BJ (cell line): ENCODE data around the gene RIT1. TPM values are rescaled to one million over a fixed set of nuclear protein-coding genes. Genes with fewer than 3 reads are reported as not detected.

Experiments used
- CTCF ChIA-PET: fragments of 350-600 bp; formaldehyde crosslinking; extraction: SDS; loops from one replicate; lab custom pipeline; 2021; ENCODE audit warnings: antibody characterized with exemption, inconsistent platforms; lab: Yijun Ruan, JAX
- POLR2A ChIA-PET: fragments of 300-600 bp; sonication (Branson Sonifier 250); formaldehyde crosslinking; extraction: SDS; loops from one replicate; lab custom pipeline; 2021; ENCODE audit warnings: antibody characterized with exemption; lab: Charles Lee
- DNase-seq: peaks from one replicate; pipeline ENCODE4 v3.0.0-alpha.2; 2011; ENCODE audit warnings: low read depth
- H3K27me3 ChIP-seq: 2 replicates; pipeline ENCODE4 v1.6.0; 2011; ENCODE audit warnings: low read length; ENCODE audit not compliant: control insufficient read depth, insufficient read depth
- H3K36me3 ChIP-seq: 2 replicates; pipeline ENCODE4 v1.5.1; 2011; ENCODE audit warnings: low read length; ENCODE audit not compliant: control insufficient read depth, insufficient read depth
- H3K4me3 ChIP-seq: 2 replicates; pipeline ENCODE4 v1.5.1; 2011; ENCODE audit warnings: low read depth, mild to moderate bottlenecking, control low read depth, low read length
- polyA plus RNA-seq: library from polyadenylated mRNA; depleted of rRNA; stranded (reverse); fragments of >200 nt; gene quantifications from 2 replicates; pipeline ENCODE4 v1.2.3, GENCODE V29; 2011
- TF ChIP-seq, protein P1 (sequence below): IDR thresholded peaks from 2 replicates; pipeline ENCODE4 v1.5.1; 2011; ENCODE audit warnings: low read depth, mild to moderate bottlenecking, control low read depth, inconsistent platforms, low read length, moderate library complexity; ENCODE audit not compliant: insufficient read depth

The RIT1 gene
- polyA plus RNA-seq, 1 experiment = 25.8 TPM

DNA sequence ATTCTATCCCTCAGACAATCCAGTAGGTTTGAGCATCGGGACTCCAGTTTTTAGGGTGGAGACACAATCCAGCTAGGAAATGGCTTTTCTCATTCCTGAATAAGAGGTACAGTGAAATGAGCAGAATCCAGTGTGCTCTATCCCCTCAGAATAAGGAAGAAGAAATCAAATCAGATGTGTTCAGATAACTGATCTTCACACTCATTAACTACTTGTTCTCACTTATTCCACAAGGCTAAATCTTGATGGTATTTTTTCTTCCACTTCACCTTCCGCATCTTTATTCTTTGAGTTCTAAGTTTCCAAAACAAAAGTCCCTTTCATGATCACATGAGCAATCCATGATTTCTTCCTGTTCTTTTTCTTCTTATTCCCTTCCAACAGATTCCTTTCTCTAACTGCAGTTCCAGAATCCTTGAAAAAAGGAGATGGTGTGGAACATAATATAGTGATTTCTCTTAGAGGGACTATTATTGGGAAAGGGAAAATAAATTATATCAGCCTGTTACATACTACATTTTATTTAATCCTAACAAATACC, 50.1 kb downstream of the RIT1 start:
- CTCF ChIA-PET = interaction anchor here (1.8 kb wide), 1 partner anchor 11 kb away, joined by 4 read pairs; no protein-coding TSS in a partner anchor
- no peak for DNase-seq

GRCh38 chr1:155859881-155860871, 51.0 kb downstream of the RIT1 start:
- CTCF ChIA-PET = interaction anchor here (0.6 to 1.3 kb wide), 5 partner anchors 9 to 102 kb away, joined by 3 read pairs; no protein-coding TSS in a partner anchor
- DNase-seq = no peak

More for the DNA sequence above, 50.1 kb downstream of the RIT1 start:
- H3K4me3 ChIP-seq = peak overlapping the region; percentile 40
- TF ChIP-seq, protein P1, sequence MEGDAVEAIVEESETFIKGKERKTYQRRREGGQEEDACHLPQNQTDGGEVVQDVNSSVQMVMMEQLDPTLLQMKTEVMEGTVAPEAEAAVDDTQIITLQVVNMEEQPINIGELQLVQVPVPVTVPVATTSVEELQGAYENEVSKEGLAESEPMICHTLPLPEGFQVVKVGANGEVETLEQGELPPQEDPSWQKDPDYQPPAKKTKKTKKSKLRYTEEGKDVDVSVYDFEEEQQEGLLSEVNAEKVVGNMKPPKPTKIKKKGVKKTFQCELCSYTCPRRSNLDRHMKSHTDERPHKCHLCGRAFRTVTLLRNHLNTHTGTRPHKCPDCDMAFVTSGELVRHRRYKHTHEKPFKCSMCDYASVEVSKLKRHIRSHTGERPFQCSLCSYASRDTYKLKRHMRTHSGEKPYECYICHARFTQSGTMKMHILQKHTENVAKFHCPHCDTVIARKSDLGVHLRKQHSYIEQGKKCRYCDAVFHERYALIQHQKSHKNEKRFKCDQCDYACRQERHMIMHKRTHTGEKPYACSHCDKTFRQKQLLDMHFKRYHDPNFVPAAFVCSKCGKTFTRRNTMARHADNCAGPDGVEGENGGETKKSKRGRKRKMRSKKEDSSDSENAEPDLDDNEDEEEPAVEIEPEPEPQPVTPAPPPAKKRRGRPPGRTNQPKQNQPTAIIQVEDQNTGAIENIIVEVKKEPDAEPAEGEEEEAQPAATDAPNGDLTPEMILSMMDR = no peak
- POLR2A ChIA-PET = no interaction called here
- H3K27me3 ChIP-seq = no peaks in the 10 kb centered on the region
- no peaks in the 10 kb centered on the region for H3K36me3 ChIP-seq

GRCh38 chr1:155859234-155859829, 51.8 kb downstream of the RIT1 start, which contains the start of gene SYT11:
Gene SYT11 (plus strand): TSS chr1:155859567. CDS start chr1:155859762, 195 bp downstream.
- TF ChIP-seq, protein P1 = no peak
- no peaks in the 10 kb centered on the region for H3K27me3 ChIP-seq
- ChIA-PET POLR2A (interaction anchor here (0.5 to 1.5 kb wide), 3 partner anchors 8 to 74 kb away, joined by 3 to 9 read pairs (median 3); no protein-coding TSS in a partner anchor), CTCF (interaction anchor here (0.6 to 1.3 kb wide), 5 partner anchors 9 to 103 kb away, joined by 3 read pairs; no protein-coding TSS in a partner anchor)
- DNase-seq = peak; percentile 79
- no peaks in the 10 kb centered on the region; the same call in 1 of the 2 replicates for H3K36me3 ChIP-seq
- peak within 1 kb of the TSS; percentile 40 for H3K4me3 ChIP-seq

More at GRCh38 chr1:155859881-155860871, 51.0 kb downstream of the RIT1 start:
- Histone ChIP-seq H3K36me3 (no peaks in the 10 kb centered on the region; the same call in 1 of the 2 replicates), H3K27me3 (no peaks in the 10 kb centered on the region), H3K4me3 (peak overlapping the region; percentile 40)
- POLR2A ChIA-PET = interaction anchor here (0.5 to 1.5 kb wide), 3 partner anchors 8 to 73 kb away, joined by 3 to 9 read pairs (median 3); no protein-coding TSS in a partner anchor
- TF ChIP-seq, protein P1 = no peak

- Histone ChIP-seq H3K36me3 (no peaks in the 10 kb centered on the region; the same call in 1 of the 2 replicates), H3K4me3 (peak overlapping the region; percentile 37), H3K27me3 (no peaks in the 10 kb centered on the region)
- ChIA-PET POLR2A (interaction anchor here (1.4 to 1.5 kb wide), 2 partner anchors 34 to 75 kb away, joined by 3 to 9 read pairs; no protein-coding TSS in a partner anchor), CTCF (interaction anchor here (0.8 to 1.3 kb wide), 2 partner anchors 10 to 17 kb away, joined by 3 read pairs; no protein-coding TSS in a partner anchor)
- TF ChIP-seq, protein P1 = no peak
- DNase-seq = no peak
Measured at GRCh38 chr1:155858800-155859233, 52.3 kb downstream of the RIT1 start.
